H1 (cell line): ENCODE measurements around the gene CPED1. TPM values are rescaled to one million over a fixed set of nuclear protein-coding genes. Genes with fewer than 3 reads are reported as not detected.

ENCODE experiments used
- CTCF ChIA-PET: fragments of 300-600 bp; sonication (Branson Sonifier 250); formaldehyde crosslinking; loops from one replicate; lab custom pipeline; 2021; ENCODE audit not compliant: partially characterized antibody; lab: Charles Lee
- POLR2A ChIA-PET: fragments of 300-600 bp; sonication (Branson Sonifier 250); formaldehyde crosslinking; loops from one replicate; lab custom pipeline; 2021; ENCODE audit warnings: inconsistent platforms; ENCODE audit not compliant: partially characterized antibody; lab: Charles Lee
- DNase-seq, 2 experiments: peaks; one replicate each; pipeline versions ENCODE4 v3.0.0 to v3.0.0-alpha.2; 2010 to 2022; ENCODE audit warnings: low spot score in 2 of 2, low read depth in 1 of 2, mixed read lengths in 1 of 2
- FAIRE-seq: peaks from 2 replicates; lab custom pipeline; 2011; peaks lifted over from hg19 to GRCh38; lab: Jason Lieb, UNC
- H2AFZ ChIP-seq: 2 replicates; pipeline ENCODE4 v1.8.1; 2012; ENCODE audit warnings: low read length, inconsistent platforms
- H2AK5ac ChIP-seq: 2 replicates; pipeline ENCODE4 v1.6.1; 2013; ENCODE audit warnings: low read depth, low read length
- H2BK120ac ChIP-seq: replicated peaks from 2 replicates; pipeline ENCODE3; 2013; ENCODE audit warnings: low read depth, low read length, inconsistent platforms
- H2BK12ac ChIP-seq: 2 replicates; pipeline ENCODE4 v1.6.1; 2013; ENCODE audit warnings: low read depth, low read length
- H2BK15ac ChIP-seq: 2 replicates; pipeline ENCODE4 v1.6.1; 2013; ENCODE audit warnings: low read length
- H2BK20ac ChIP-seq: 2 replicates; pipeline ENCODE4 v1.6.1; 2013; ENCODE audit warnings: low read length
- H2BK5ac ChIP-seq: 2 replicates; pipeline ENCODE4 v1.6.1; 2013; ENCODE audit warnings: low read depth, low read length
- H3K14ac ChIP-seq: 2 replicates; pipeline ENCODE4 v1.6.1; 2013; ENCODE audit warnings: inconsistent platforms; ENCODE audit not compliant: insufficient read length
- H3K18ac ChIP-seq: 2 replicates; pipeline ENCODE4 v1.6.1; 2013; ENCODE audit warnings: low read length; ENCODE audit errors: extremely low read depth
- H3K23ac ChIP-seq: 2 replicates; pipeline ENCODE4 v1.6.1; 2013; ENCODE audit warnings: inconsistent platforms; ENCODE audit not compliant: insufficient read length
- H3K23me2 ChIP-seq: 2 replicates; pipeline ENCODE4 v1.6.1; 2013; ENCODE audit warnings: low read depth, low read length
- H3K27ac ChIP-seq: 2 replicates; pipeline ENCODE4 v1.6.1; 2011; ENCODE audit warnings: low read depth, low read length, inconsistent platforms
- H3K27me3 ChIP-seq, 4 experiments: replicated peaks in 1 of 4; 1 replicate in 1 of 4; 2 replicates in 3 of 4; pipeline versions ENCODE4 v1.6.1 to v1.8.1; 2011 to 2013; ENCODE audit warnings: low read length in 3 of 4, mild to moderate bottlenecking in 3 of 4, inconsistent platforms in 2 of 4, mixed read lengths in 2 of 4, moderate library complexity in 1 of 4; ENCODE audit not compliant: control insufficient read depth in 3 of 4, insufficient read depth in 3 of 4; ENCODE audit errors: extremely low read depth in 1 of 4
- H3K36me3 ChIP-seq, 4 experiments: 2 replicates each; pipeline versions ENCODE4 v1.6.1 to v1.8.1; 2011 to 2013; ENCODE audit warnings: mild to moderate bottlenecking in 4 of 4, low read length in 3 of 4, moderate library complexity in 2 of 4, control low read depth in 1 of 4, inconsistent platforms in 1 of 4; ENCODE audit not compliant: insufficient read depth in 4 of 4, control insufficient read depth in 2 of 4
- H3K4ac ChIP-seq: replicated peaks from 2 replicates; pipeline ENCODE3; 2013; ENCODE audit warnings: low read length, low read depth, mixed read lengths, inconsistent platforms; ENCODE audit not compliant: insufficient read length
- H3K4me1 ChIP-seq, 4 experiments: replicated peaks in 1 of 4; 1 replicate in 1 of 4; 2 replicates in 3 of 4; pipeline versions ENCODE4 v1.6.1 to v1.8.1; 2011 to 2013; ENCODE audit warnings: low read length in 3 of 4, inconsistent platforms in 2 of 4, mixed read lengths in 1 of 4; ENCODE audit not compliant: insufficient read depth in 4 of 4, control insufficient read depth in 3 of 4
- H3K4me2 ChIP-seq, 2 experiments: 2 replicates each; pipeline versions ENCODE4 v1.6.1 to v1.8.1; 2011 to 2013; ENCODE audit warnings: low read depth in 2 of 2, low read length in 2 of 2, control low read depth in 1 of 2, inconsistent platforms in 1 of 2, mild to moderate bottlenecking in 1 of 2; ENCODE audit not compliant: insufficient read depth in 1 of 2
- H3K4me3 ChIP-seq, 4 experiments: fragments of 200-600, 300-600 bp in 1 of 4; sonication (generic), shearing (Covaris generic), sonication (Bioruptor Twin) in 1 of 4; 2 replicates each; pipeline versions ENCODE4 v1.5.1 to v1.8.1; 2011 to 2016; ENCODE audit warnings: low read length in 4 of 4, low read depth in 3 of 4, control low read depth in 2 of 4, inconsistent platforms in 2 of 4, mild to moderate bottlenecking in 2 of 4, mixed read lengths in 1 of 4, moderate library complexity in 1 of 4; ENCODE audit not compliant: insufficient read depth in 2 of 4; ENCODE audit errors: extremely low read depth in 1 of 4
- H3K56ac ChIP-seq: replicated peaks from 2 replicates; pipeline ENCODE3; 2013; ENCODE audit warnings: low read depth, mild to moderate bottlenecking, mixed read lengths, low read length, inconsistent platforms; ENCODE audit not compliant: insufficient read length
- H3K79me1 ChIP-seq: 2 replicates; pipeline ENCODE4 v1.6.1; 2013; ENCODE audit warnings: low read depth, low read length, control low read depth
- H3K79me2 ChIP-seq, 2 experiments: 2 replicates each; pipeline versions ENCODE4 v1.6.1 to v1.8.1; 2012 to 2013; ENCODE audit warnings: low read length in 2 of 2, mild to moderate bottlenecking in 2 of 2, inconsistent platforms in 1 of 2; ENCODE audit not compliant: insufficient read depth in 2 of 2, control insufficient read depth in 1 of 2
- H3K9ac ChIP-seq, 4 experiments: replicated peaks in 1 of 4; 1 replicate in 1 of 4; 2 replicates in 3 of 4; pipeline versions ENCODE4 v1.6.1 to v1.8.1; 2011 to 2013; ENCODE audit warnings: low read depth in 3 of 4, low read length in 3 of 4, control low read depth in 2 of 4, mild to moderate bottlenecking in 2 of 4, moderate library complexity in 2 of 4, inconsistent platforms in 1 of 4; ENCODE audit errors: extremely low read depth in 1 of 4
- H3K9me3 ChIP-seq, 2 experiments: 2 replicates each; pipeline versions ENCODE4 v1.6.1 to v1.8.1; 2012 to 2013; ENCODE audit warnings: mild to moderate bottlenecking in 2 of 2, moderate library complexity in 2 of 2, control low read depth in 1 of 2, inconsistent platforms in 1 of 2, low read depth in 1 of 2, low read length in 1 of 2, mixed read lengths in 1 of 2; ENCODE audit not compliant: insufficient read depth in 2 of 2
- H4K20me1 ChIP-seq, 2 experiments: replicated peaks in 1 of 2; 2 replicates each; pipeline versions ENCODE3 to v1.8.1; 2011 to 2013; ENCODE audit warnings: inconsistent platforms in 2 of 2, low read length in 2 of 2, mild to moderate bottlenecking in 1 of 2; ENCODE audit not compliant: insufficient read depth in 2 of 2, control insufficient read depth in 1 of 2
- H4K5ac ChIP-seq: 2 replicates; pipeline ENCODE4 v1.6.1; 2013; ENCODE audit warnings: low read length, low read depth, mixed read lengths, inconsistent platforms; ENCODE audit not compliant: insufficient read length
- H4K8ac ChIP-seq: 2 replicates; pipeline ENCODE4 v1.8.0; 2013; ENCODE audit warnings: mild to moderate bottlenecking, moderate library complexity, low read length, inconsistent platforms; ENCODE audit not compliant: insufficient read depth; ENCODE audit errors: extremely low read depth
- H4K91ac ChIP-seq: replicated peaks from 2 replicates; pipeline ENCODE3; 2013; ENCODE audit warnings: low read length, mixed read lengths, inconsistent platforms; ENCODE audit not compliant: insufficient read length
- BACH1 ChIP-seq: IDR thresholded peaks from 2 replicates; pipeline ENCODE4 v1.6.1; 2012; ENCODE audit warnings: low read length, improper control_type of control experiment
- CBX5 ChIP-seq: fragments of 300-800, 300-1000 bp; sonication (generic); IDR thresholded peaks from 2 replicates; pipeline ENCODE4 v1.7.1; 2016; ENCODE audit warnings: antibody characterized with exemption, low read length, low read depth
- CHD2 ChIP-seq: IDR thresholded peaks from 2 replicates; pipeline ENCODE4 v1.6.1; 2012; ENCODE audit warnings: low read length, improper control_type of control experiment
- MAFK ChIP-seq: IDR thresholded peaks from 2 replicates; pipeline ENCODE4 v1.6.1; 2012; ENCODE audit warnings: low read depth, mild to moderate bottlenecking, improper control_type of control experiment, low read length
- NRF1 ChIP-seq: IDR thresholded peaks from 2 replicates; pipeline ENCODE4 v1.6.1; 2011; ENCODE audit warnings: mild to moderate bottlenecking, low read depth, low read length, improper control_type of control experiment
- POLR2A ChIP-seq, 2 experiments: IDR thresholded peaks; 1 replicate in 1 of 2; 2 replicates in 1 of 2; pipeline ENCODE4 v1.6.1; 2011; ENCODE audit warnings: low read depth in 2 of 2, low read length in 2 of 2, mild to moderate bottlenecking in 2 of 2; ENCODE audit errors: control extremely low read depth in 1 of 2
- SIRT6 ChIP-seq: IDR thresholded peaks from one replicate; pipeline ENCODE4 v1.7.1; 2012; ENCODE audit warnings: low read length, inconsistent platforms
- SIX5 ChIP-seq: IDR thresholded peaks from 2 replicates; pipeline ENCODE4 v1.6.1; 2011; ENCODE audit warnings: mild to moderate bottlenecking, low read depth, low read length
- SP1 ChIP-seq: IDR thresholded peaks from 2 replicates; pipeline ENCODE4 v1.6.1; 2011; ENCODE audit warnings: low read depth, low read length
- TAF1 ChIP-seq: IDR thresholded peaks from 2 replicates; pipeline ENCODE4 v1.6.1; 2011; ENCODE audit warnings: mild to moderate bottlenecking, low read depth, low read length
- TEAD4 ChIP-seq: IDR thresholded peaks from 2 replicates; pipeline ENCODE4 v1.6.1; 2012; ENCODE audit warnings: low read depth, low read length, inconsistent platforms, mixed read lengths
- YY1 ChIP-seq: IDR thresholded peaks from 2 replicates; pipeline ENCODE4 v1.6.1; 2011; ENCODE audit warnings: low read depth, mild to moderate bottlenecking, low read length
- WGBS, 2 experiments: shearing (Covaris generic) in 1 of 2; methylation state at CpG; one replicate each; pipeline versions ENCODE4 v1.1.6 to v1.1.7; 2013 to 2015; ENCODE audit warnings: low lambda C conversion rate in 2 of 2, mixed read lengths in 2 of 2, inconsistent platforms in 1 of 2, low coverage in 1 of 2, missing lambda C conversion rate in 1 of 2; ENCODE audit not compliant: insufficient replicate concordance in 2 of 2, insufficient coverage in 1 of 2, insufficient read length in 1 of 2; ENCODE audit errors: extremely low coverage in 1 of 2, missing lambda C conversion rate in 1 of 2; 5-methylcytosine and 5-hydroxymethylcytosine counted together
- polyA plus RNA-seq, 7 experiments: library from polyadenylated mRNA; depleted of rRNA in 3 of 7; stranded (reverse) in 5 of 7; unstranded in 2 of 7; fragments of >200 nt in 5 of 7; fragments of 200-250 nt in 2 of 7; gene quantifications; 1 replicate in 5 of 7; 2 replicates in 1 of 7; 4 replicates in 1 of 7; pipeline versions ENCODE4 v1.2.1 to v1.2.3, GENCODE V29; 2011 to 2013; ENCODE audit warnings: missing spikeins in 2 of 7, mixed read lengths in 2 of 7
- total RNA-seq: library from RNA; stranded (reverse); fragmentation: NEBNext Ultra II Directional; extraction: Animal tissue kit (Norgen Biotek cat#: 25700); gene quantifications from 2 replicates; pipeline ENCODE4 v1.2.1, GENCODE V29; 2021
- TF ChIP-seq, protein P1 (sequence below): IDR thresholded peaks from 2 replicates; pipeline ENCODE4 v1.6.1; 2012; ENCODE audit warnings: inconsistent platforms
- TF ChIP-seq, protein P2 (sequence below), 3 experiments: IDR thresholded peaks; 1 replicate in 2 of 3; 2 replicates in 1 of 3; pipeline versions ENCODE4 v1.5.1 to v1.6.1; 2011; ENCODE audit warnings: low read length in 3 of 3, mild to moderate bottlenecking in 3 of 3, inconsistent platforms in 2 of 3, low read depth in 1 of 3, moderate library complexity in 1 of 3; ENCODE audit not compliant: insufficient read depth in 1 of 3; ENCODE audit errors: control extremely low read depth in 1 of 3

Gene CPED1
- total and polyA plus RNA-seq, 2 of the 8 experiments (the other 6 are each of a cell fraction or from before 2014, with no cell fraction given) = 0.08 to 0.39 TPM

DNA sequence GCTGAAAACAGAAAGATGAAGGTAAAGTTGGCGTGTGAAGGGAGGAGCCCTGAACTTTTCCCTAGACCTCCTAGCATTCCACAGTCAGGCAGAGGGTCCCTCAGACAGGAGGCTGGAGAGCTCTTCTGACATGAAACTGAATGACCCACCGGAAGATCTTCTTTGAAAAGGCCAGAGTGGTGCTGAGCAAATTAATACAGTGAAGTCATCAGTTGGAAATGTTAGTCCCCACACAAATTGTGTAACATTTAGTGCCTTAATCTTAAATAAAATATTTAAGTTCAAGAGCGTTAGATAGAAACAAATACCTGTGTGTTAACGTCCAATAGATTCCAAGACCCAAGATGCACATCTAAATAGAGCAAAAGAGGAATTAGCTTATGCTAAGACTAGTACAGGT, 291.3 kb downstream of the CPED1 start:
- H3K4me2 ChIP-seq = no peak overlapping the region
- no peak for TF ChIP-seq SP1
- TF ChIP-seq, protein P1, sequence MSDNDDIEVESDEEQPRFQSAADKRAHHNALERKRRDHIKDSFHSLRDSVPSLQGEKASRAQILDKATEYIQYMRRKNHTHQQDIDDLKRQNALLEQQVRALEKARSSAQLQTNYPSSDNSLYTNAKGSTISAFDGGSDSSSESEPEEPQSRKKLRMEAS = no peak
- no peak for TF ChIP-seq MAFK
- no peak for TF ChIP-seq YY1
- TF ChIP-seq CHD2 = no peak
- TF ChIP-seq SIRT6 = no peak
- TF ChIP-seq TAF1 = no peak
- TF ChIP-seq, protein P2, sequence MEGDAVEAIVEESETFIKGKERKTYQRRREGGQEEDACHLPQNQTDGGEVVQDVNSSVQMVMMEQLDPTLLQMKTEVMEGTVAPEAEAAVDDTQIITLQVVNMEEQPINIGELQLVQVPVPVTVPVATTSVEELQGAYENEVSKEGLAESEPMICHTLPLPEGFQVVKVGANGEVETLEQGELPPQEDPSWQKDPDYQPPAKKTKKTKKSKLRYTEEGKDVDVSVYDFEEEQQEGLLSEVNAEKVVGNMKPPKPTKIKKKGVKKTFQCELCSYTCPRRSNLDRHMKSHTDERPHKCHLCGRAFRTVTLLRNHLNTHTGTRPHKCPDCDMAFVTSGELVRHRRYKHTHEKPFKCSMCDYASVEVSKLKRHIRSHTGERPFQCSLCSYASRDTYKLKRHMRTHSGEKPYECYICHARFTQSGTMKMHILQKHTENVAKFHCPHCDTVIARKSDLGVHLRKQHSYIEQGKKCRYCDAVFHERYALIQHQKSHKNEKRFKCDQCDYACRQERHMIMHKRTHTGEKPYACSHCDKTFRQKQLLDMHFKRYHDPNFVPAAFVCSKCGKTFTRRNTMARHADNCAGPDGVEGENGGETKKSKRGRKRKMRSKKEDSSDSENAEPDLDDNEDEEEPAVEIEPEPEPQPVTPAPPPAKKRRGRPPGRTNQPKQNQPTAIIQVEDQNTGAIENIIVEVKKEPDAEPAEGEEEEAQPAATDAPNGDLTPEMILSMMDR (IDR thresholded peaks at IDR 0.05; ENCODE audit: control extremely low read depth in 1 of 3, insufficient read depth in 1 of 3, low read depth in 1 of 3, low read length in 3 of 3) = no peak
- TF ChIP-seq POLR2A (IDR thresholded peaks at IDR 0.05; ENCODE audit: control extremely low read depth in 1 of 2, low read depth in 2 of 2, low read length in 2 of 2) = no peak
- no peak for TF ChIP-seq BACH1
- no peak for TF ChIP-seq NRF1
- TF ChIP-seq TEAD4 = no peak
- TF ChIP-seq SIX5 = no peak
- no peak for TF ChIP-seq CBX5

More for the DNA sequence above, 291.3 kb downstream of the CPED1 start:
- Histone ChIP-seq H3K9me3 (peaks cover 5 to 6% of the 10 kb centered on the region in 2 experiments; a peak in 2 of 4 replicates), H2AK5ac (no peak overlapping the region), H3K4me3 (no peak overlapping the region), H4K8ac (no peak overlapping the region), H2BK120ac (no peak overlapping the region), H3K4ac (no peak overlapping the region), H3K36me3 (no peaks in the 10 kb centered on the region; a peak in 1 of 8 replicates), H3K23ac (no peak overlapping the region), H3K4me1 (0 out of 7 replicates have a peak, but pooled peaks cover 0 to 4% (median 0%) of the 10 kb centered on the region in 4 experiments), H4K20me1 (no peaks in the 10 kb centered on the region), H2BK15ac (no peak overlapping the region), H3K27me3 (no peaks in the 10 kb centered on the region), H3K9ac (no peak overlapping the region), H2BK5ac (no peak overlapping the region), H2BK20ac (no peak overlapping the region), H4K91ac (no peak overlapping the region), H2BK12ac (no peak overlapping the region), H2AFZ (no peak overlapping the region), H3K23me2 (no peaks in the 10 kb centered on the region), H3K56ac (no peak overlapping the region), H4K5ac (no peak overlapping the region), H3K14ac (no peak overlapping the region), H3K79me1 (no peaks in the 10 kb centered on the region), H3K79me2 (no peaks in the 10 kb centered on the region), H3K27ac (no peak overlapping the region), H3K18ac (no peak overlapping the region)
- FAIRE-seq (no peak), DNase-seq (no peak)
- CTCF ChIA-PET = interaction anchor here (1.2 kb wide), 1 partner anchor 14 kb away, joined by 3 read pairs; no protein-coding TSS in a partner anchor
- POLR2A ChIA-PET = interaction anchor here (0.6 kb wide), 1 partner anchor 1182 kb away, joined by 5 read pairs; no protein-coding TSS in a partner anchor
- 89% methylated on average over 4 of the region's 4 CpGs; no CpG with 5 or more reads in 1 of the 2 experiments for WGBS, 2 experiments
